ENCODE data around the gene MRPS12. TPM values are rescaled to one million over a fixed set of nuclear protein-coding genes. Genes with fewer than 3 reads are reported as not detected.

Gene MRPS12
- total and polyA plus RNA-seq, 3 experiments from 2014 or later, result 94.4 to 117 (median 113) TPM

GRCh38 chr19:38942471-38943181 lies 11.9 kb downstream of the MRPS12 start:
- Histone ChIP-seq H3K4me1 (ENCODE audit: insufficient read depth, low read length) (no peaks in the 10 kb centered on the region), H3K4me3 (ENCODE audit: low read length) (no peak overlapping the region), H3K27me3 (ENCODE audit: insufficient read depth, low read length, poor library complexity, severe bottlenecking) (no peaks in the 10 kb centered on the region), H3K36me3 (ENCODE audit: insufficient read depth, low read length) (no peaks in the 10 kb centered on the region), H3K27ac (ENCODE audit: low read depth, low read length) (no peak overlapping the region), H3K9me3 (ENCODE audit: low read length) (no peaks in the 10 kb centered on the region)
- Mint-ChIP-seq H3K27ac (no peak overlapping the region), H3K9me3 (peaks cover 0 to 2% (median 0%) of the 10 kb centered on the region in 5 donors), H3K36me3 (no peaks in the 10 kb centered on the region), H3K4me1 (peaks cover 4 to 26% (median 16%) of the 10 kb centered on the region in 3 donors), H3K27me3 (peaks cover 3 to 4% of the 10 kb centered on the region in 2 donors), H3K4me3 (no peak overlapping the region)
- ChIA-PET POLR2A (no interaction called here), CTCF (no interaction called here)
- peak in 1 of 5 donors; percentile 28 for DNase-seq

- no peaks in the 10 kb centered on the region for H3K27me3 ChIP-seq (ENCODE audit: insufficient read depth, low read length, poor library complexity, severe bottlenecking)
- no peaks in the 10 kb centered on the region for H3K36me3 ChIP-seq (ENCODE audit: insufficient read depth, low read length)
- CTCF ChIA-PET, result no interaction called here
- H3K9me3 ChIP-seq (ENCODE audit: low read length), result no peaks in the 10 kb centered on the region
- Mint-ChIP-seq H3K27me3 (peaks cover 3 to 11% of the 10 kb centered on the region in 2 donors), H3K4me1 (peaks cover 6 to 24% (median 23%) of the 10 kb centered on the region in 3 donors), H3K4me3 (no peak overlapping the region), H3K9me3 (peaks cover 0 to 2% (median 0%) of the 10 kb centered on the region in 5 donors), H3K27ac (no peak overlapping the region), H3K36me3 (no peaks in the 10 kb centered on the region)
- no peak overlapping the region for H3K27ac ChIP-seq (ENCODE audit: low read depth, low read length)
- H3K4me1 ChIP-seq (ENCODE audit: insufficient read depth, low read length), result peaks cover 2% of the 10 kb centered on the region
- DNase-seq, result peak in 1 of 5 donors; percentile 43
- H3K4me3 ChIP-seq (ENCODE audit: low read length), result no peak overlapping the region
- POLR2A ChIA-PET, result no interaction called here
Observed at GRCh38 chr19:38944981-38945506, 14.3 kb downstream of the MRPS12 start.

- no peaks in the 10 kb centered on the region for H3K27me3 ChIP-seq (ENCODE audit: insufficient read depth, low read length, poor library complexity, severe bottlenecking)
- peaks cover 0 to 2% (median 0%) of the 10 kb centered on the region in 5 donors for H3K9me3 Mint-ChIP-seq
- peak overlapping the region in 1 of 8 donors; percentile 60 for H3K27ac Mint-ChIP-seq
- peaks cover 9 to 24% (median 22%) of the 10 kb centered on the region in 3 donors for H3K4me1 Mint-ChIP-seq
- DNase-seq, result peak in 1 of 5 donors; percentile 33
- POLR2A ChIA-PET, result no interaction called here
- no peaks in the 10 kb centered on the region for H3K9me3 ChIP-seq (ENCODE audit: low read length)
- no peak overlapping the region for H3K4me3 Mint-ChIP-seq
- CTCF ChIA-PET, result no interaction called here
- H3K36me3 Mint-ChIP-seq, result no peaks in the 10 kb centered on the region
- H3K4me3 ChIP-seq (ENCODE audit: low read length), result no peak overlapping the region
- H3K36me3 ChIP-seq (ENCODE audit: insufficient read depth, low read length), result no peaks in the 10 kb centered on the region
- peaks cover 7 to 11% of the 10 kb centered on the region in 2 donors for H3K27me3 Mint-ChIP-seq
- H3K27ac ChIP-seq (ENCODE audit: low read depth, low read length), result no peak overlapping the region
- H3K4me1 ChIP-seq (ENCODE audit: insufficient read depth, low read length), result peaks cover 7% of the 10 kb centered on the region
Observed at GRCh38 chr19:38945562-38946228, 15.0 kb downstream of the MRPS12 start.

DNA sequence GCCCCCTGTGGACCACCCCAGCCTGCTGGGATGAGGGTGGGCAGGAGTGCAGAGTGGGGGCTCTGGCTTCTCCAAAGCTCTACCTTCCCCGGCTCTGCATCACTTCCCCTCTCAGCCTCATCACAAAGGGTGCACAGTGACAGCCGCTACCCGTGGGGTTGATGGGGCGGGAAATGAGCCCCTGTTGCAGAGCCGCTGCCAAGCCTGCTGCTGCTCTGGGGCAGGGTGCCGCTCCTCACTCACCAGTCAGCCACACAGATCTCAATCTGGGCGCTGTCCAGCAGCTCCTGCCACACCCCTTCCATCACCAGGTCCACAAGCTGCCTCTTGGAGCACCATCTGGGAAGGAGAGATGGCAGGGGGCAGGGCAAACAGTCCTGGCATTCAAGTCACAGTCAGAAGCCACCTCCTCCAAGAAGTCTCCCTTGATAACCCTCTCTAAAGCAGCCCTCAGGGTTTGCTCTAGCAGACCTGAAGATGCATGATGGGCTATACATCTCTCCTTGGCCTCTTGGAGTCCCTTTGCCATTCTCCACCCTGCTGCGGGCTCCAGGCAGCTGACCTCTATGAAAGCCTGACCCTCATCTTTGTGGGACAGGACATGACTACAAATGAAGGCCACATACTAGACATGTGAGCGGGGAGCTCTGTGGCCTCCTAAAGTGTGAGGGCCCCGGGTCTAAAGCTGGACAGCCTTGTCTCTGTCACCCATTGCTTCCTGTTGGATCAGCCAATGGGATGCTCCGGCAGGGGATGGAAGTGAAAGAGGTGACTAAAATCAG lies 15.7 kb downstream of the MRPS12 start:
- no peak overlapping the region for H3K4me3 Mint-ChIP-seq
- H3K4me1 Mint-ChIP-seq, result peaks cover 6 to 18% (median 16%) of the 10 kb centered on the region in 3 donors
- no peaks in the 10 kb centered on the region for H3K36me3 Mint-ChIP-seq
- Histone ChIP-seq H3K4me3 (ENCODE audit: low read length) (no peak overlapping the region), H3K9me3 (ENCODE audit: low read length) (no peaks in the 10 kb centered on the region), H3K27ac (ENCODE audit: low read depth, low read length) (no peak overlapping the region), H3K27me3 (ENCODE audit: insufficient read depth, low read length, poor library complexity, severe bottlenecking) (no peaks in the 10 kb centered on the region), H3K36me3 (ENCODE audit: insufficient read depth, low read length) (no peaks in the 10 kb centered on the region), H3K4me1 (ENCODE audit: insufficient read depth, low read length) (peaks cover 7% of the 10 kb centered on the region)
- H3K27ac Mint-ChIP-seq, result no peak overlapping the region
- peak in 1 of 5 donors; percentile 29 for DNase-seq
- no peaks in the 10 kb centered on the region for H3K9me3 Mint-ChIP-seq
- H3K27me3 Mint-ChIP-seq, result peaks cover 6 to 7% of the 10 kb centered on the region in 2 donors
- ChIA-PET POLR2A (no interaction called here), CTCF (no interaction called here)

DNA sequence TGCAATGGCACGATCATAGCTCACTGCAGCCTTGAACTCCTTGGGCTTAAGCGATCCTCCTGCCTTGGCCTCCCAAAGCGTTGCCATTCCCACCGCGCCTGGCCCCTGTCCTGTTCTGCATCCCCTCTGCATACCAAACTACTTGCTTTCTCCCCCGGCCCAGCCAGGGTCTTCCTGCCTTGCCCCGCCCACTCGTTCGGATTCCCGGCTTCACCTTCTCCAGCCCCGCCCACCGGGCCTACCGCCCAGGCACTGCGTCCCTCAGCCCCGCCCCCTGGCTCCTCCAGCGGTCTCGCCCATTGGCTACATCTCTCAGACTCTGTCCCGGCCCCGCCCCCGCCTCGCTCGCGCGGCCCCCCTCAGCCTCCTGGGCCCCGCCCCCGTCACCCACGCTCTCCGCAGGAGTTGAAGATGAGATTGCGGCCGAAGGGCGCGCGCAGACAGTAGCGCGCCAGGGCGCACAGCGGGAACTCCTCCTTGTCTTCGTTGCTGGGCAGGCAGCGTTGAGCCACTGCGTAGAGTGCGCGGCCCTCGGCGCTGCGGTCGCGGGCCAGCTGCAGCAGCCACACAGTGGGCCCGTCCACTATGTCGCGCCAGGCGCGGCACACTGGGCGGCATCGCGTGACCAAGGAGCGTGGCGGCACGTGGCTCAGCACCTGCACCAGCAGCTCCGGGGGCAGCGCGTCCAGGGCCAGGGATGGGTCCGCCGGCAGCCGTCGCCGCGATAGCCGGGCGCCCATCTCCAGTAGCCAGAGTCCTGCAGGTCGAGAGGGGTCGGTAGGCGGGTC lies 19.0 kb downstream of the MRPS12 start:
- peaks cover 7 to 18% (median 11%) of the 10 kb centered on the region in 3 donors for H3K4me1 Mint-ChIP-seq
- ChIA-PET CTCF (interaction anchor here (0.9 kb wide), 1 partner anchor 12 kb away, joined by 5 read pairs; no protein-coding TSS in a partner anchor), POLR2A (no interaction called here)
- Histone ChIP-seq H3K36me3 (ENCODE audit: insufficient read depth, low read length) (no peaks in the 10 kb centered on the region), H3K4me1 (ENCODE audit: insufficient read depth, low read length) (peaks cover 7% of the 10 kb centered on the region), H3K27ac (ENCODE audit: low read depth, low read length) (no peak overlapping the region), H3K27me3 (ENCODE audit: insufficient read depth, low read length, poor library complexity, severe bottlenecking) (peaks cover 4% of the 10 kb centered on the region), H3K9me3 (ENCODE audit: low read length) (no peaks in the 10 kb centered on the region), H3K4me3 (ENCODE audit: low read length) (peak overlapping the region; percentile 15)
- peak overlapping the region in 1 of 8 donors; percentile 47 for H3K27ac Mint-ChIP-seq
- peak overlapping the region in 6 of 7 donors; percentile 53 to 74 (median 60) for H3K4me3 Mint-ChIP-seq
- DNase-seq, result peak; percentile 68 to 77 (median 74)
- H3K27me3 Mint-ChIP-seq, result peaks cover 20% of the 10 kb centered on the region in 2 donors
- no peaks in the 10 kb centered on the region for H3K36me3 Mint-ChIP-seq
- H3K9me3 Mint-ChIP-seq, result no peaks in the 10 kb centered on the region

DNA sequence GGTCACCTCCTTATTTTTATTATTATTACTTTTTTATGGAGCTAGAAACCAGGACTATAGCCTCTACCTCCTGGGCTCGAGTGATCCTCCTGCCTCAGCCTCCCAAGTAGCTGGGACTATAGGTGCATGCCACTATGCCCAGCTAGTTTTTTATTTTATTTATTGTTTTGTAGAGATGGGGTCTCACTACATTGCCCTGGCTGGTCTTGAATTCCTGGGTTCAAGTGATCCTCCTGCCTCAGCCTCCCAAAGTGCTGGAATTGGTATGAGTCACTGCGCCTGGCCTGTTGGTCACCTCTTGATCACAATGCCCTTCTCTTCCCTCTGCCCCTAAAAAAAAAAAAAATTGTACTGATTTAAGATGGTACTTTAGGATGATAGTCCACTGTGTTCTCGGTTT lies 20.4 kb downstream of the MRPS12 start:
- Mint-ChIP-seq H3K27me3 (peaks cover 20% of the 10 kb centered on the region in 2 donors), H3K27ac (no peak overlapping the region), H3K4me1 (peaks cover 7 to 18% (median 11%) of the 10 kb centered on the region in 3 donors), H3K36me3 (no peaks in the 10 kb centered on the region), H3K4me3 (no peak overlapping the region), H3K9me3 (no peaks in the 10 kb centered on the region)
- peaks cover 7% of the 10 kb centered on the region for H3K4me1 ChIP-seq (ENCODE audit: insufficient read depth, low read length)
- H3K4me3 ChIP-seq (ENCODE audit: low read length), result no peak overlapping the region
- POLR2A ChIA-PET, result no interaction called here
- H3K27ac ChIP-seq (ENCODE audit: low read depth, low read length), result no peak overlapping the region
- H3K9me3 ChIP-seq (ENCODE audit: low read length), result no peaks in the 10 kb centered on the region
- CTCF ChIA-PET, result interaction anchor here (1.3 to 1.8 kb wide), 2 partner anchors 11 to 13 kb away, joined by 3 to 4 read pairs; no protein-coding TSS in a partner anchor
- peaks cover 4% of the 10 kb centered on the region for H3K27me3 ChIP-seq (ENCODE audit: insufficient read depth, low read length, poor library complexity, severe bottlenecking)
- peak in 1 of 5 donors; percentile 13 for DNase-seq
- no peaks in the 10 kb centered on the region for H3K36me3 ChIP-seq (ENCODE audit: insufficient read depth, low read length)

All from CD8-positive, alpha-beta memory T cell (primary cell).